Activated CD8-positive, alpha-beta T cell treated with anti-CD3 and anti-CD28 coated beads for 36 hours (primary cell): ENCODE data around the gene HORMAD2. TPM values are rescaled to one million over a fixed set of nuclear protein-coding genes. Genes with fewer than 3 reads are reported as not detected.

ENCODE experiments used
- ATAC-seq: fragments of 200-7000 bp; cut with Tn5 transposase; one replicate; pipeline ENCODE4 v1.10.0; 2021; ENCODE audit warnings: mild to moderate bottlenecking, moderate library complexity
- CTCF ChIA-PET: fragments of 350-600 bp; sonication (Branson Sonifier 250); formaldehyde crosslinking; loops from one replicate; lab custom pipeline; 2021; ENCODE audit warnings: antibody characterized with exemption; lab: Charles Lee
- POLR2A ChIA-PET: fragments of 350-600 bp; sonication (Branson Sonifier 250); formaldehyde crosslinking; loops from one replicate; lab custom pipeline; 2021; ENCODE audit warnings: antibody characterized with exemption; lab: Charles Lee
- DNase-seq: peaks from one replicate; pipeline ENCODE4 v3.0.0-alpha.2; 2020
- H3K27ac Mint-ChIP-seq: one replicate; pipeline ENCODE4 v1.8.0; 2021; ENCODE audit warnings: mild to moderate bottlenecking, mixed read lengths
- H3K27me3 Mint-ChIP-seq: one replicate; pipeline ENCODE4 v1.8.0; 2021; ENCODE audit warnings: mixed read lengths
- H3K36me3 Mint-ChIP-seq: one replicate; pipeline ENCODE4 v1.8.0; 2021; ENCODE audit warnings: low read depth, mixed read lengths
- H3K4me1 Mint-ChIP-seq: one replicate; pipeline ENCODE4 v1.8.0; 2021; ENCODE audit warnings: low read depth, mixed read lengths
- H3K4me3 Mint-ChIP-seq: one replicate; pipeline ENCODE4 v1.8.0; 2021; ENCODE audit warnings: mild to moderate bottlenecking, moderate library complexity, mixed read lengths
- H3K9me3 Mint-ChIP-seq: one replicate; pipeline ENCODE4 v1.8.0; 2021; ENCODE audit warnings: mixed read lengths
- CTCF ChIP-seq: fragments of 200-600 bp; IDR thresholded peaks from one replicate; pipeline ENCODE4 v1.8.0; 2022; ENCODE audit warnings: antibody characterized with exemption, mild to moderate bottlenecking
- intact Hi-C: fragments of 100-400 bp; cut with micrococcal nuclease; formaldehyde crosslinking; loops from one replicate; pipeline ENCODE4 v1.10.0; 2022
- total RNA-seq, 2 experiments: library from RNA; stranded (reverse); gene quantifications; one replicate each; pipeline ENCODE4 v1.2.3, GENCODE V29; 2021

HORMAD2 gene
- total RNA-seq, 2 experiments from 2014 or later, result not detected

- peaks cover 5% of the 10 kb centered on the region for H3K4me1 Mint-ChIP-seq
- peaks cover 2% of the 10 kb centered on the region for H3K27me3 Mint-ChIP-seq
- H3K4me3 Mint-ChIP-seq, result no peak overlapping the region
- ChIA-PET CTCF (interaction anchor here (1.1 kb wide), 1 partner anchor 30 kb away, joined by 3 read pairs; no protein-coding TSS in a partner anchor), POLR2A (no interaction called here)
- DNase-seq (no peak), ATAC-seq (no peak)
- H3K27ac Mint-ChIP-seq, result no peak overlapping the region
- intact Hi-C loops, result no loop called here
- peaks cover 2% of the 10 kb centered on the region for H3K9me3 Mint-ChIP-seq
- no peak for TF ChIP-seq CTCF
- peaks cover 1% of the 10 kb centered on the region for H3K36me3 Mint-ChIP-seq
These were observed 47.5 kb downstream of the HORMAD2 start for GRCh38 chr22:30127749-30128166.

GRCh38 chr22:30128511-30128910 is 48.2 kb downstream of the HORMAD2 start:
- H3K4me1 Mint-ChIP-seq, result peaks cover 5% of the 10 kb centered on the region
- no peak for DNase-seq
- H3K36me3 Mint-ChIP-seq, result peaks cover 1% of the 10 kb centered on the region
- no peak overlapping the region for H3K27ac Mint-ChIP-seq
- CTCF ChIA-PET, result interaction anchor here (1.1 to 1.4 kb wide), 2 partner anchors 31 to 127 kb away, joined by 3 to 7 read pairs; no protein-coding TSS in a partner anchor
- intact Hi-C loops, result no loop called here
- no peak overlapping the region for H3K4me3 Mint-ChIP-seq
- no peak for ATAC-seq
- peaks cover 2% of the 10 kb centered on the region for H3K27me3 Mint-ChIP-seq
- TF ChIP-seq CTCF, result no peak
- peaks cover 2% of the 10 kb centered on the region for H3K9me3 Mint-ChIP-seq
- POLR2A ChIA-PET, result no interaction called here

- CTCF ChIA-PET, result no interaction called here
These were observed 49.4 kb downstream of the HORMAD2 start for GRCh38 chr22:30129636-30130035.

DNA sequence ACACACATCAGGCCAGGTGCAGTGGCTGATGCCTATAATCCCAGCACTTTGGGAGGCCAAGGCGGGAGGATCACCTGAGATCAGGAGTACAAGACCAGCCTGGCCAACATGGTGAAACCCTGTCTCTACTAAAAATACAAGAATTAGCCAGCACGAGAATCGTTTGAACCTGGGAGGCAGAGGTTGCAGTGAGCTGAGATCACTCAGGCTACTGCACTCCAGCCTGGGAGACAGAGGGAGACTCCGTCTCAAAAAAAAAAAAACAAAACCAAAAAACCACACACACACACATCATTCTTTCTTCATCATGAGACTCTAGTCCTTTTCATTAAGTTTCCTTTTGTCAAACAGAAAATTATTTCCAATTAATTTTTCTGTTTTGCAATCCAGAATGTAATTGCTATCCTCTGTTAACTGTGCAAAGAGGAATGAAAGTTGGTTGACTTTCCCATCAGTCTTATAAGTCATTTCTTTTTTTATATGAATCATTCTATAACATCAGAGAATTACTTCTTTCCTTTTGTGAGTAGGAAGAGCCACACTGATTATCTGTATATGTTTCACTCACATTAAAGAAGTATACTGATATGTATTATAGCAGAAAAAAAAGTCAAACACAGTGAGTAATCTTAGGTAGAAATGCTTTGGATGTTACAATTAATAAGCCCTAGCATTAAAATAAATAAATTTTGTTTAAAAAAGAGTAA is 52.2 kb downstream of the HORMAD2 start:
- Mint-ChIP-seq H3K27me3 (peaks cover 6% of the 10 kb centered on the region), H3K9me3 (no peaks in the 10 kb centered on the region), H3K4me1 (peaks cover 2% of the 10 kb centered on the region), H3K36me3 (no peaks in the 10 kb centered on the region), H3K4me3 (no peak overlapping the region), H3K27ac (no peak overlapping the region)
- ChIA-PET CTCF (no interaction called here), POLR2A (no interaction called here)
- no peak for TF ChIP-seq CTCF
- intact Hi-C loops, result no loop called here
- ATAC-seq (no peak), DNase-seq (no peak)

More at GRCh38 chr22:30129636-30130035, 49.4 kb downstream of the HORMAD2 start:
- Mint-ChIP-seq H3K4me3 (no peak overlapping the region), H3K27ac (no peak overlapping the region), H3K36me3 (peaks cover 1% of the 10 kb centered on the region), H3K27me3 (no peaks in the 10 kb centered on the region), H3K4me1 (peaks cover 5% of the 10 kb centered on the region), H3K9me3 (peaks cover 2% of the 10 kb centered on the region)
- intact Hi-C loops, result no loop called here
- no peak for DNase-seq
- no peak for TF ChIP-seq CTCF
- no peak for ATAC-seq
- POLR2A ChIA-PET, result no interaction called here

- Mint-ChIP-seq H3K9me3 (peaks cover 15% of the 10 kb centered on the region), H3K4me3 (no peak overlapping the region), H3K27ac (no peak overlapping the region), H3K36me3 (peaks cover 4% of the 10 kb centered on the region), H3K4me1 (no peaks in the 10 kb centered on the region), H3K27me3 (peaks cover 13% of the 10 kb centered on the region)
- POLR2A ChIA-PET, result interaction anchor here (1.3 kb wide), 1 partner anchor 20 kb away, joined by 3 read pairs; no protein-coding TSS in a partner anchor
- no peak for ATAC-seq
- DNase-seq, result no peak
- intact Hi-C loops, result no loop called here
- no peak for TF ChIP-seq CTCF
- CTCF ChIA-PET, result interaction anchor here (1.4 kb wide), 1 partner anchor 115 kb away, joined by 4 read pairs; no protein-coding TSS in a partner anchor
These were observed 60.1 kb downstream of the HORMAD2 start for GRCh38 chr22:30140414-30140813.
